HG03064 (cell line): ENCODE data around the gene KCNMA1.

Source experiments
- ATAC-seq: cut with Tn5 transposase; IDR thresholded peaks from one replicate; pipeline ENCODE4 v1.9.1; 2021; ENCODE audit warnings: low read depth; ENCODE audit not compliant: unreplicated experiment

The KCNMA1 gene

GRCh38 chr10:77152256-77152655 lies 485.4 kb downstream of the KCNMA1 start:
- ATAC-seq = no peak

DNA sequence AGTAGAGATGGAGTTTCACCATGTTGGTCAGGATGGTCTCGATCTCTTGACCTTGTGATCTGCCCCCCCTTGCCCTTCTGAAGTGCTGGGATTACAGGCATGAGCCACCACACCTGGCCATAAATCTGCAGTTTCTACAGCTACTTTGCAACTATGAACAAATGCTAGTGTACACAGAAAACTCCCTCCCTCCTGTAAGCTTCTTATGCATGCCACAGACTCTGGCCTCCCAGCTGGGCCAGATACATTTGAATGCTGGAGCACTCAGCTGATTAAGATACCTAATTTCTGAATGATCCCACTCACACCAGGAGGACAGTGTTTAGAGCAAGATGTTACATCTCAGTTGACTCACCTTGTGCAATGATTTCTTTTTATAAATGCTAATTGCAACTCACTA lies 486.2 kb downstream of the KCNMA1 start:
- no peak for ATAC-seq

DNA sequence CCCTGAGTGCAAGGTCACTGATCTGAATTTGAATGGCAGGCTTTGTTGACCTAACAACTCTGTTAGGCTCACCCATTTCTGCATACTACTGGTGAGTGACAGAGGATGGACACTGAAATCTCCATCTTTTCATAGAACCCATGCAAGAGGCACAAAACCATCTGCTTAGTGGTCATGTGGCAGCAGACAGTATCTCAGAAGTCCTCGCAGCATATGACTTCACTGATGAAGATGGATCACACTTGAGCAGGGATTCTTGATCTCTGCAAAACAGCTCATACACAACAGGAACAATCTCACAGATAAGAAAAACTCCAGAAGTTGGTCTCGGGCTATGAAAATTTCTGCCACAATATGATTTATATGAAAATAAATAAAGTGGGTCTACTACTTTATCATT lies 487.9 kb downstream of the KCNMA1 start:
- ATAC-seq = no peak

GRCh38 chr10:77149001-77149400 lies 488.6 kb downstream of the KCNMA1 start:
- no peak for ATAC-seq

GRCh38 chr10:77147871-77148270 lies 489.7 kb downstream of the KCNMA1 start:
- ATAC-seq = no peak

DNA sequence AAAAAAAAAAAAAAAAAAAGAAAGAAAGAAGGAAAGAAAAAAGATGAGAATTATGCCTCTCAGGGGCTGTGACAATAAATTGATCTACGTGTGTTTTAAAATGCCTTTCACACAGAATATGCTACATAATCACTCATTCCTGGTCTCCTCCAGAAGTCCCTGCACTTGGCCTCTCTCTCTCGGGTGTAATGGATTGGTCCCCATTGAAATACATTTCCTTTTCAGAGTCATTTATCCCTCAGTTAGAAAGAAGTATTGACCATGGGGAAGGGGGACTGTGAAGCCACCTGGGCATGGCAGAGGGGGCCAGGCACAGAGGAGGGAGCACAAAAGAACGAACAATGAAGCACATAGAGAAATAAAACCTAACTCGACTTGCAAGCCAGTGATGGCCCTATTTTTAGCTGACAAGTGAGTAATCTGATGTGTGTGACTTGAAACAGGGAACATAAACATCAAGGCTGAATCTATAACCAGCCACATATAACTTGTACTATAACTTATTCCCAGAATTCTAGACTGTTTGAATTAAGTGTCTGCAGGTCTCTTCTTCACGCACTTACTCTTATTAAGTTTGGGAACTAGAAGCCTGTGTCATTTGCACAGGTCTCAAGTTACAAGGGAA lies 490.8 kb downstream of the KCNMA1 start:
- ATAC-seq = no peak

DNA sequence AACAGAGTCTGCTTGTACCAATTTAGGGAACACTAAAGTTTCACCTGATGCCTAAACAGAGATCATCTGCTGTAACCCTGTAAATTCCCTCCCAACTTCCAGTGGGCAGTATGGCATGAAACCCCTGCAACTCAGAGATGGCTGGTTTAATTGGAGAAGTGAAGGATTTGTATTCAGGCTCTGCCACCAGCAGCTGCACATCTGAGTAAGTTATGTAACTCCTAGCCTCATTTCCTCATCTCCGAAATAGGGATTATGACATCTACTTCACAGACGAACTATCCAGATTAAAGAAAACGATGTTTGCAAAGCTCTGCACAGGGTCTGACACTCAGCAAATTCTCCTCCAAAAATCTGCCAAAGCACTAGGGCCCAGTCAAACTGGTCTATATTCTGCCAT lies 493.0 kb downstream of the KCNMA1 start:
- no peak for ATAC-seq

DNA sequence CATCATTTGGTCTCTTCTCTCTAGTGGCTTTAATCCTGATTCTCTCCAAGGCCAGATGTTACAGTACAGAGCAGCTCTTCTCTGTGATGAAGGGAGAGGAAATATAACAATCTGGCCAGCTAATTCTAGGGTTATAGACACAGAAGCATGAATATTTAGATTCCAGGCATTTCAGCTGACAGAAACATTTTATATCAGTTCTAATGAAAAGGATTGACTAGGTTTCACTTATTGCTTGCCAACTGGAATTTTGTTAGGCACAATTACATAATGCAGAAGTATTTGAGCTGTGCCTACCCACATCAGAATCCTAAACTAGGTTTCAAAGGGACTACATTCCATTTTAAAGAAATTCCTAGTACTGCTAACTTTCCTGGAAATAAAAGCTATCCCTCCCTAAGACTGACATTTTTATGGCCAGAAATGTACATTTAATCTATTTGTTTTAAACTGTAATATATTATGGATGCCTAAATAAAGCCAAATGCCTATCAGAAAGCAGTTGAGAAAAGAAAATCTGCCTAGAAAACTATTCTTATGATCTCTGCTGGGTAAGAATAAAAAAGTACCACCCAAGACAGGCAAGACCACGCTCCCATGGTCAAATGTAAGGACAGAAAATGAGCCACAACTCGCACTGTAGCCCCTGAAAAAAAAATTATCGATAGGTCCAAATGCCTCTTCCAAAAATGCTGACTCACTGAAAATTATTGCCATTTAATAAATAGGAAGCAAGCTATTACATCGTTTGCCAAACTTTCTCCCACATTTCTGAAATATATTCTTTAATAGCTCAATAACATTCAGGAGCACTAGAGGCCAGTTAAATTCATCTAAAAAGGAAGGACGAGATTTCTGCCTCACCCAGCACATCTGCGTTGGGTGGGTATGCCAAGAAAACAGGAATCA lies 498.1 kb downstream of the KCNMA1 start:
- no peak for ATAC-seq

DNA sequence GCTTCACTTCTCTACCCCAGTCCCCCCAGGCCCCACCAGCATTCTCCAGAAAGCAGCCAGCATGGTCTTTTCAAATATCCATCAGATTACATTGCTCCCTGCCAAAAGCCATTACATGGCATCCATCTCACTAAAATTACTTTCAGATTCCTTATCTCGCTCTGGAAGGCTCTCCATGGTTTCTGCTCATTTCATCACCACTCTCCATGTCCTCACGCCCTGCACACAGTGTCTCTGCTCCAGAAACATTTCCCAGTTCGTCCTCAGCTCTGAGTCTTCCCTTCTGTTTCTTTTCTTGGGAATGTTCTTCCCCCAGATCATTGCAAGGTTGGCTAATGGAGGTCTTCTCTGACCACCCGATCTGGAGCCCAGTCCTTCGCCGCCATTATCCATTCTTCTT lies 499.1 kb downstream of the KCNMA1 start:
- no peak for ATAC-seq

DNA sequence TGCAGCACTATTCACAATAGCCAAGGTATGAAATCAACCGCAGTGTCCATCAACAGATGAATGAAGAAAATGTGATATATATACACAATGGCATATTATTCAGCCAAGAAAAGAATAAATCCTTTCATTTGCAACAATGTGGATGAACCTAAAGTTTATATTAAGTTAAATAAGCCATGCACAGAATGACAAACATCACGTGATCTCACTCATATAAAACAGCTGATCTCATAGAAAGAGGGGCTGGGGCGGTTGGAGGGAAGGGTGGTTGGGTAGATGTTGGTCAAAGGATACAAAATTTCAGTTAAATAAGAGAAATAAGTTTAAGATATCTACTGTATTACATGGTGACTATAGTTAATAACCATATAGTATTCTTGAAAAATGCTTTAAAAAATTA lies 502.1 kb downstream of the KCNMA1 start:
- no peak for ATAC-seq

DNA sequence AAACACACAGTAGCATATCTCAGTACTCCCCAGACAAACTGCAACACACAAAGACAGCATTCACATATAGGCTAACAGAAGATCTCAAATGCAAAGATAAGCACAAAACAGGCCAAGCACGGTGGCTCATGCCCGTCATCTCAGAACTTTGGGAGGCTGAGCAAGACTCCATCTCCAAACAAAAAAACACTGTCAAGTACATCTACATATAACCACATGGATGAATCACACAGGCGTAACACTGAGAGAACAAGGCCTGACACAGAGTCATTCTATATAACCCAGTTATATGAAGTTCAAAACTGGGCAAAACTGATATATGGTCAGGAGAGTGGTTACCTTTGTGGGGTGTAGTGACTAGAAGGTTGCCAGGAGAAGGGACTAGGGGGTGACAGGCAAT lies 506.4 kb downstream of the KCNMA1 start:
- no peak for ATAC-seq

GRCh38 chr10:77127243-77127642 lies 510.4 kb downstream of the KCNMA1 start:
- no peak for ATAC-seq

DNA sequence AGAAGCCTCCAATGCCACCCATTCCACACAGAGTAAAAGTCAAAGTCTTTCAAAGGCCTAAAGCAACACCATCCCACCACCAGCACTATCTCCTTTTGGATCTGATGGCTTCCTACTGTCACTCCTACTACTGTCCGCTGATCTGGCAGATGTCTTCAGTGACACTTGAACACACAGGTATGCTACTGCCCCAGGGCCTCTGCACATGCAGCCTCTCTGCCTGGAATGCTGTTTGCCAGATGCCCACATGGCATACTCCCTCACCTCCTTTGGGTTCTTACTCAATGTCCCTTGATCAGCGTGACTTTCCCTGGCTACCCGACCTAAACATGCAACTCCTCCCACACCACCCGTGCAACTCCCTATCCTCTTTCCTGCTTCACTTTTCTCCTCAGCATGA lies 512.4 kb downstream of the KCNMA1 start:
- no peak for ATAC-seq

- no peak for ATAC-seq
Observed at GRCh38 chr10:77123330-77123729, 514.3 kb downstream of the KCNMA1 start.

- no peak for ATAC-seq
Observed at GRCh38 chr10:77121829-77122228, 515.8 kb downstream of the KCNMA1 start.

DNA sequence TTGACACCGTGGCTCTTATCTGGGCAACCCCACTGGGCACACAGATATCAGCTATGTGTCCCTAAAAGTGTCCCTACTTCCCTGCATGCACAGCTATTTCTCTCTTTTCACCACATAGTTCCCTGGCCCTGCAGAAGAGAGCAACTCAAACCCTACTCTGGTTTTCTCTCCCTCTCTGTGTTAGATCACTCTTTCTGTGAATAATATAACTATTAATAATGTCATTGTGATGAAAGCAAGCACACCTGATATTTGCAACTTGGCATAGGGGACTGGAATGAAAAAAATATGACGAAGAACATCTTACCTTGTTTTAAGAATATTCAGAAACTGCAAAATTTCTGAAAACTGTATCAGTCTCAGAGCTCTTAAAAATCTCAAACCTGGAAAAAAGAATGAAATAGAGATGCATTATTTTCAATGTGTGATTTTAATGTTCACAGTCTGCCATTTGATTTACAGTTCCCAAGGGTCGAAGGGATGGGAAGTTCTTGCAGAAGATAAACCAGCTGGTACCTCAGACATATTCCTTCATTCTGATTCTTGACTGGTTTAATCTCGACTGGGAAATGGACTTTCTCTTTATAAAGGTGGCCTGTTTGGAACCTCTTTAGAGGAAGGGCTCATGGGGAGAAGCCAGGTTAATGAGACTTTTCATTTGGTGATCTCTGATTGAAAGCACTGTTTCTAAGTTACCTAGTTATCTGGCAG lies 516.8 kb downstream of the KCNMA1 start:
- ATAC-seq = no peak

GRCh38 chr10:77120012-77120411 lies 517.6 kb downstream of the KCNMA1 start:
- ATAC-seq = no peak

DNA sequence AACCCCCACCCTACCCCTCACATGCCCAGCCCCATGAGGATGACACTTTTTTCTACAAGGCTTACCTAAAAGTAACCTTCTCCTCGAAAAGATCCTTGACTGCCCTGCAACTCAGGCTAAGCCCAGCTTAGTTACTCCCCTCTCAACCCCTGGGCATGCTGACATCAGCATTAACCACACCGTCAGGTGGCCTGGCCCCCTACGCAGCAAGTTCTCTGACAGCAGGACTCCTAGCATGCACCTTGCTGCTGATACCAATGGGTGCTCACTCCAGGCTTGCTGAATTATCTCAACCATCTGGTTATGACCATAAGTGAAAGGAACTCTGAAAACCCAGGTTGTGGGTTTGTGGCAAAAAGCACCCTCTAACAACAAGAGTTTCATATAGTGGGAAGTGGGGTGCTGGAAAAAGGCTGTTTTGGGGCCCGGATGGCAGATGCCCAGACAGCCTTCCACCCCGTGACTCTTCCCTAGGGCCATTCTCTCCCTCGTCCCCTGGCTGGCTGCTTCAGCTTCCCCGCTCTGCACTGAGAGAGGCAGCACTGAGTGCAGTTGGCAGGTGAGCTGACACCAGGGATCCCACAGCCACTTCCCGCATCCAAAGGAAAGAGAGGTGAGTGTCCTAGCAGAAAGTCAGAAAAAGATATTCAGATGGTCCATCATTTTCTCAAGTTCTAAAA lies 518.9 kb downstream of the KCNMA1 start:
- ATAC-seq = no peak

DNA sequence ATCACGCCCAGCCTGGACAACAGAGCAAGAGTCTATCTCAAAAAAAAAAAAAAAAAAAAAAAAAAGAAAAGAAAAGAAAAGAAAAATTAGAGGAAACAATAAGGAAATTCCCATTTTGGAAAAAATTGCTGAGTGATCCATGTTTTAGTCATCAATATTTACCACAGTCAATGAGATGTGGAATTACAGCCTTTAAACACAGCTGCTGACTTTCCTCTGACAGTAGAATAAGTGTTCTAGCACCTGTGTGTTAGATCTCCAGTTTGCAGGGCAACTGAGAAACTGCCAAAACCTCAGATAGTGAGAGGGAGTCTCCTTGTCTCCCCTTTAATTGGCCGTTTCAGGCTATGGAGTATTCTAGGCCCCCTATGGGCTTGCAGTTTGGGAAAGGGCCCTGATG lies 520.1 kb downstream of the KCNMA1 start:
- no peak for ATAC-seq

GRCh38 chr10:77116904-77117303 lies 520.7 kb downstream of the KCNMA1 start:
- no peak for ATAC-seq
